H1 (cell line): ENCODE results near the gene CEP97. TPM values are rescaled to one million over a fixed set of nuclear protein-coding genes. Genes with fewer than 3 reads are reported as not detected.

Source experiments
- CTCF ChIA-PET: fragments of 300-600 bp; sonication (Branson Sonifier 250); formaldehyde crosslinking; loops from one replicate; lab custom pipeline; 2021; ENCODE audit not compliant: partially characterized antibody; lab: Charles Lee
- POLR2A ChIA-PET: fragments of 300-600 bp; sonication (Branson Sonifier 250); formaldehyde crosslinking; loops from one replicate; lab custom pipeline; 2021; ENCODE audit warnings: inconsistent platforms; ENCODE audit not compliant: partially characterized antibody; lab: Charles Lee
- DNase-seq, 2 experiments: peaks; one replicate each; pipeline versions ENCODE4 v3.0.0 to v3.0.0-alpha.2; 2010 to 2022; ENCODE audit warnings: low spot score in 2 of 2, low read depth in 1 of 2, mixed read lengths in 1 of 2
- FAIRE-seq: peaks from 2 replicates; lab custom pipeline; 2011; peaks lifted over from hg19 to GRCh38; lab: Jason Lieb, UNC
- H2AFZ ChIP-seq: 2 replicates; pipeline ENCODE4 v1.8.1; 2012; ENCODE audit warnings: low read length, inconsistent platforms
- H2AK5ac ChIP-seq: 2 replicates; pipeline ENCODE4 v1.6.1; 2013; ENCODE audit warnings: low read depth, low read length
- H2BK120ac ChIP-seq: replicated peaks from 2 replicates; pipeline ENCODE3; 2013; ENCODE audit warnings: low read depth, low read length, inconsistent platforms
- H2BK12ac ChIP-seq: 2 replicates; pipeline ENCODE4 v1.6.1; 2013; ENCODE audit warnings: low read depth, low read length
- H2BK15ac ChIP-seq: 2 replicates; pipeline ENCODE4 v1.6.1; 2013; ENCODE audit warnings: low read length
- H2BK20ac ChIP-seq: 2 replicates; pipeline ENCODE4 v1.6.1; 2013; ENCODE audit warnings: low read length
- H2BK5ac ChIP-seq: 2 replicates; pipeline ENCODE4 v1.6.1; 2013; ENCODE audit warnings: low read depth, low read length
- H3K14ac ChIP-seq: 2 replicates; pipeline ENCODE4 v1.6.1; 2013; ENCODE audit warnings: inconsistent platforms; ENCODE audit not compliant: insufficient read length
- H3K18ac ChIP-seq: 2 replicates; pipeline ENCODE4 v1.6.1; 2013; ENCODE audit warnings: low read length; ENCODE audit errors: extremely low read depth
- H3K23ac ChIP-seq: 2 replicates; pipeline ENCODE4 v1.6.1; 2013; ENCODE audit warnings: inconsistent platforms; ENCODE audit not compliant: insufficient read length
- H3K23me2 ChIP-seq: 2 replicates; pipeline ENCODE4 v1.6.1; 2013; ENCODE audit warnings: low read depth, low read length
- H3K27ac ChIP-seq: 2 replicates; pipeline ENCODE4 v1.6.1; 2011; ENCODE audit warnings: low read depth, low read length, inconsistent platforms
- H3K27me3 ChIP-seq, 4 experiments: replicated peaks in 1 of 4; 1 replicate in 1 of 4; 2 replicates in 3 of 4; pipeline versions ENCODE4 v1.6.1 to v1.8.1; 2011 to 2013; ENCODE audit warnings: low read length in 3 of 4, mild to moderate bottlenecking in 3 of 4, inconsistent platforms in 2 of 4, mixed read lengths in 2 of 4, moderate library complexity in 1 of 4; ENCODE audit not compliant: control insufficient read depth in 3 of 4, insufficient read depth in 3 of 4; ENCODE audit errors: extremely low read depth in 1 of 4
- H3K36me3 ChIP-seq, 4 experiments: 2 replicates each; pipeline versions ENCODE4 v1.6.1 to v1.8.1; 2011 to 2013; ENCODE audit warnings: mild to moderate bottlenecking in 4 of 4, low read length in 3 of 4, moderate library complexity in 2 of 4, control low read depth in 1 of 4, inconsistent platforms in 1 of 4; ENCODE audit not compliant: insufficient read depth in 4 of 4, control insufficient read depth in 2 of 4
- H3K4ac ChIP-seq: replicated peaks from 2 replicates; pipeline ENCODE3; 2013; ENCODE audit warnings: low read length, low read depth, mixed read lengths, inconsistent platforms; ENCODE audit not compliant: insufficient read length
- H3K4me1 ChIP-seq, 4 experiments: replicated peaks in 1 of 4; 1 replicate in 1 of 4; 2 replicates in 3 of 4; pipeline versions ENCODE4 v1.6.1 to v1.8.1; 2011 to 2013; ENCODE audit warnings: low read length in 3 of 4, inconsistent platforms in 2 of 4, mixed read lengths in 1 of 4; ENCODE audit not compliant: insufficient read depth in 4 of 4, control insufficient read depth in 3 of 4
- H3K4me2 ChIP-seq, 2 experiments: 2 replicates each; pipeline versions ENCODE4 v1.6.1 to v1.8.1; 2011 to 2013; ENCODE audit warnings: low read depth in 2 of 2, low read length in 2 of 2, control low read depth in 1 of 2, inconsistent platforms in 1 of 2, mild to moderate bottlenecking in 1 of 2; ENCODE audit not compliant: insufficient read depth in 1 of 2
- H3K4me3 ChIP-seq, 4 experiments: fragments of 200-600, 300-600 bp in 1 of 4; sonication (generic), shearing (Covaris generic), sonication (Bioruptor Twin) in 1 of 4; 2 replicates each; pipeline versions ENCODE4 v1.5.1 to v1.8.1; 2011 to 2016; ENCODE audit warnings: low read length in 4 of 4, low read depth in 3 of 4, control low read depth in 2 of 4, inconsistent platforms in 2 of 4, mild to moderate bottlenecking in 2 of 4, mixed read lengths in 1 of 4, moderate library complexity in 1 of 4; ENCODE audit not compliant: insufficient read depth in 2 of 4; ENCODE audit errors: extremely low read depth in 1 of 4
- H3K56ac ChIP-seq: replicated peaks from 2 replicates; pipeline ENCODE3; 2013; ENCODE audit warnings: low read depth, mild to moderate bottlenecking, mixed read lengths, low read length, inconsistent platforms; ENCODE audit not compliant: insufficient read length
- H3K79me1 ChIP-seq: 2 replicates; pipeline ENCODE4 v1.6.1; 2013; ENCODE audit warnings: low read depth, low read length, control low read depth
- H3K79me2 ChIP-seq, 2 experiments: 2 replicates each; pipeline versions ENCODE4 v1.6.1 to v1.8.1; 2012 to 2013; ENCODE audit warnings: low read length in 2 of 2, mild to moderate bottlenecking in 2 of 2, inconsistent platforms in 1 of 2; ENCODE audit not compliant: insufficient read depth in 2 of 2, control insufficient read depth in 1 of 2
- H3K9ac ChIP-seq, 4 experiments: replicated peaks in 1 of 4; 1 replicate in 1 of 4; 2 replicates in 3 of 4; pipeline versions ENCODE4 v1.6.1 to v1.8.1; 2011 to 2013; ENCODE audit warnings: low read depth in 3 of 4, low read length in 3 of 4, control low read depth in 2 of 4, mild to moderate bottlenecking in 2 of 4, moderate library complexity in 2 of 4, inconsistent platforms in 1 of 4; ENCODE audit errors: extremely low read depth in 1 of 4
- H3K9me3 ChIP-seq, 2 experiments: 2 replicates each; pipeline versions ENCODE4 v1.6.1 to v1.8.1; 2012 to 2013; ENCODE audit warnings: mild to moderate bottlenecking in 2 of 2, moderate library complexity in 2 of 2, control low read depth in 1 of 2, inconsistent platforms in 1 of 2, low read depth in 1 of 2, low read length in 1 of 2, mixed read lengths in 1 of 2; ENCODE audit not compliant: insufficient read depth in 2 of 2
- H4K20me1 ChIP-seq, 2 experiments: replicated peaks in 1 of 2; 2 replicates each; pipeline versions ENCODE3 to v1.8.1; 2011 to 2013; ENCODE audit warnings: inconsistent platforms in 2 of 2, low read length in 2 of 2, mild to moderate bottlenecking in 1 of 2; ENCODE audit not compliant: insufficient read depth in 2 of 2, control insufficient read depth in 1 of 2
- H4K5ac ChIP-seq: 2 replicates; pipeline ENCODE4 v1.6.1; 2013; ENCODE audit warnings: low read length, low read depth, mixed read lengths, inconsistent platforms; ENCODE audit not compliant: insufficient read length
- H4K8ac ChIP-seq: 2 replicates; pipeline ENCODE4 v1.8.0; 2013; ENCODE audit warnings: mild to moderate bottlenecking, moderate library complexity, low read length, inconsistent platforms; ENCODE audit not compliant: insufficient read depth; ENCODE audit errors: extremely low read depth
- H4K91ac ChIP-seq: replicated peaks from 2 replicates; pipeline ENCODE3; 2013; ENCODE audit warnings: low read length, mixed read lengths, inconsistent platforms; ENCODE audit not compliant: insufficient read length
- MAFK ChIP-seq: IDR thresholded peaks from 2 replicates; pipeline ENCODE4 v1.6.1; 2012; ENCODE audit warnings: low read depth, mild to moderate bottlenecking, improper control_type of control experiment, low read length
- POLR2A ChIP-seq, 2 experiments: IDR thresholded peaks; 1 replicate in 1 of 2; 2 replicates in 1 of 2; pipeline ENCODE4 v1.6.1; 2011; ENCODE audit warnings: low read depth in 2 of 2, low read length in 2 of 2, mild to moderate bottlenecking in 2 of 2; ENCODE audit errors: control extremely low read depth in 1 of 2
- POLR2AphosphoS5 ChIP-seq: IDR thresholded peaks from 2 replicates; pipeline ENCODE4 v1.6.1; 2011; ENCODE audit warnings: low read depth, low read length
- WGBS, 2 experiments: shearing (Covaris generic) in 1 of 2; methylation state at CpG; one replicate each; pipeline versions ENCODE4 v1.1.6 to v1.1.7; 2013 to 2015; ENCODE audit warnings: low lambda C conversion rate in 2 of 2, mixed read lengths in 2 of 2, inconsistent platforms in 1 of 2, low coverage in 1 of 2, missing lambda C conversion rate in 1 of 2; ENCODE audit not compliant: insufficient replicate concordance in 2 of 2, insufficient coverage in 1 of 2, insufficient read length in 1 of 2; ENCODE audit errors: extremely low coverage in 1 of 2, missing lambda C conversion rate in 1 of 2; 5-methylcytosine and 5-hydroxymethylcytosine counted together
- polyA plus RNA-seq, 7 experiments: library from polyadenylated mRNA; depleted of rRNA in 3 of 7; stranded (reverse) in 5 of 7; unstranded in 2 of 7; fragments of >200 nt in 5 of 7; fragments of 200-250 nt in 2 of 7; gene quantifications; 1 replicate in 5 of 7; 2 replicates in 1 of 7; 4 replicates in 1 of 7; pipeline versions ENCODE4 v1.2.1 to v1.2.3, GENCODE V29; 2011 to 2013; ENCODE audit warnings: missing spikeins in 2 of 7, mixed read lengths in 2 of 7
- total RNA-seq: library from RNA; stranded (reverse); fragmentation: NEBNext Ultra II Directional; extraction: Animal tissue kit (Norgen Biotek cat#: 25700); gene quantifications from 2 replicates; pipeline ENCODE4 v1.2.1, GENCODE V29; 2021

Gene CEP97
- total and polyA plus RNA-seq, 2 of the 8 experiments (the other 6 are each of a cell fraction or from before 2014, with no cell fraction given) = 1.6 to 13.2 TPM

DNA sequence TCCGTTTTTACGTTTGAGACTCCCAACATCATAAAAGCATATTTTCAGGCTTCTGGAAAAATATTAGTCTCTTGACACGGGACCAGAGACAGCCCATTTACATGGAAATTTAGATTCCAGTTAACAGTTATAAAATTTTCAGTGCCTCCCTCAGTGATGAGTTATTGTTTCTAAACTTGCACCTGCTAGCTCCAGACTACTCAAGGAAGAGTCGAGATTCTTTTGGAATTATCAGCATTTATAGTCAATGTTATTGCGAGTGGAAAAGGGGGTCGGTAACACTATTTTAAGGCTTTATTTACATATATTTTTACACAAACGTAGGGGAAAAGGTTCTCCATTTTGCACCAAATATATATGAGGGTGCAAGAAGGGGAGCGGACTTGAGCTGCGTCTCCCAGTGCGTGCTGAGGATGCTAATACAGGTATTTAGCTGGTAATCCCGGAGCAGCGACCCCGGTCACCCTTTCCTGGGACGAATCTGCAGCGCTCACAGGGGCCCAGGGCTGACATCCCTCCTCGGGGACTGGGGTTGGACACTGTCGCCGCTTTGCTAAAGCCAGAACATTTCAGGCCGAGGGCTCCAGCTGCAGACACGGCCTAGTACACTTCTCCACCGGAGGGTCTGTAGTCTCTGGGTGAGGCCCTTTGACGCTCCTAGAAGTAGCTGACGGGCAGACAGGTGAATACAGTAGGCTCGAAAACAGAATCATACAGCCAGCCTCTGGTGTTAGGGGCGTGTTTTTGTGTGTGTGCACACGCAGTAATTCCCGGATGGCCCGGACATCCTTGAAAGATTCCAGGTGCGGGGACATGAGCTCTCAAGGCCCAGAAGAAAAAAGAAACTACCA, 46.8 kb upstream of the CEP97 start:
- Histone ChIP-seq H3K27ac (no peak overlapping the region), H3K56ac (no peak overlapping the region), H2BK15ac (no peak overlapping the region), H3K79me2 (peaks cover 0 to 31% of the 10 kb centered on the region in 2 experiments; a peak in 3 of 4 replicates), H2BK120ac (no peak overlapping the region), H3K79me1 (peaks cover 3% of the 10 kb centered on the region), H3K14ac (no peak overlapping the region), H3K23me2 (peaks cover 2% of the 10 kb centered on the region; the same call in 1 of the 2 replicates), H3K27me3 (no peaks in the 10 kb centered on the region), H3K4me2 (peak overlapping the region; percentile 67 to 76), H2BK5ac (no peak overlapping the region), H2BK20ac (no peak overlapping the region), H3K4me1 (no peaks in the 10 kb centered on the region; a peak in 2 of 7 replicates), H3K23ac (no peak overlapping the region), H3K9ac (peak overlapping the region in 1 of 4 experiments; percentile 11; a peak in 3 of 7 replicates), H4K5ac (no peak overlapping the region), H2BK12ac (no peak overlapping the region), H3K36me3 (peaks cover 18 to 32% (median 27%) of the 10 kb centered on the region in 4 experiments), H3K4me3 (peak overlapping the region; percentile 20 to 91 (median 52); a peak in 6 of 8 replicates), H3K4ac (no peak overlapping the region), H4K8ac (no peak overlapping the region), H4K91ac (no peak overlapping the region), H3K18ac (no peak overlapping the region), H2AFZ (no peak overlapping the region), H3K9me3 (no peaks in the 10 kb centered on the region), H2AK5ac (no peak overlapping the region), H4K20me1 (peaks cover 5 to 17% of the 10 kb centered on the region in 2 experiments)
- no peak for FAIRE-seq
- peak; percentile 35; the same call in 1 of the 2 replicates for TF ChIP-seq POLR2AphosphoS5
- TF ChIP-seq MAFK = no peak
- TF ChIP-seq POLR2A (IDR thresholded peaks at IDR 0.05; ENCODE audit: control extremely low read depth in 1 of 2, low read depth in 2 of 2, low read length in 2 of 2) = 0 out of 3 replicates have a peak, but pooled peaks of 1 of the 2 experiments have one; percentile 1
- WGBS, 2 experiments = 60% methylated on average over 28 of the region's 29 CpGs; no CpG with 5 or more reads in 1 of the 2 experiments
- CTCF ChIA-PET = interaction anchor here (0.6 to 4.6 kb wide), 14 partner anchors 8 to 165 kb away, joined by 3 to 29 read pairs (median 6); partner anchors contain the start of genes CEP97, PCNP, RPL24 and TRMT10C
- DNase-seq = peak in 1 of 2 experiments; percentile 61
- POLR2A ChIA-PET = interaction anchor here (0.7 to 18.4 kb wide), 23 partner anchors 8 to 639 kb away, joined by 3 to 308 read pairs (median 4); partner anchors contain the start of genes CEP97, NFKBIZ, PCNP and RPL24
